MCF 10A (cell line): ENCODE results near the gene ATL2. TPM values are rescaled to one million over a fixed set of nuclear protein-coding genes. Genes with fewer than 3 reads are reported as not detected.

Source experiments
- BruUV-seq: library from RNA; stranded (reverse); fragments of 400-500 nt; replicated peaks from 2 replicates; lab custom pipeline; 2021; lab: Mats Ljungman, UMichigan
- CTCF ChIA-PET: fragments of 300-600 bp; sonication (Branson Sonifier 250); formaldehyde crosslinking; extraction: SDS; loops from one replicate; lab custom pipeline; 2021; ENCODE audit warnings: antibody characterized with exemption, inconsistent platforms; lab: Yijun Ruan, JAX
- POLR2A ChIA-PET: fragments of 300-600, 350-650 bp; sonication (Branson Sonifier 250); formaldehyde crosslinking; extraction: SDS; loops from one replicate; lab custom pipeline; 2020; ENCODE audit warnings: antibody characterized with exemption, inconsistent platforms; lab: Yijun Ruan, JAX
- DNase-seq: peaks from one replicate; pipeline ENCODE4 v3.0.0-alpha.2; 2018; ENCODE audit not compliant: unreplicated experiment
- H3K27ac Mint-ChIP-seq: one replicate; pipeline ENCODE4 v1.8.0; 2022; ENCODE audit warnings: mild to moderate bottlenecking, low read depth, mixed read lengths; ENCODE audit not compliant: unreplicated experiment
- H3K27me3 Mint-ChIP-seq: one replicate; pipeline ENCODE4 v1.8.0; 2022; ENCODE audit warnings: mixed read lengths; ENCODE audit not compliant: insufficient read depth, unreplicated experiment
- H3K36me3 Mint-ChIP-seq: one replicate; pipeline ENCODE4 v1.8.0; 2022; ENCODE audit warnings: mild to moderate bottlenecking, moderate library complexity, mixed read lengths; ENCODE audit not compliant: insufficient read depth, unreplicated experiment
- H3K4me1 Mint-ChIP-seq: one replicate; pipeline ENCODE4 v1.8.0; 2022; ENCODE audit warnings: mixed read lengths; ENCODE audit not compliant: insufficient read depth, unreplicated experiment
- H3K4me3 Mint-ChIP-seq: one replicate; pipeline ENCODE4 v1.8.0; 2022; ENCODE audit warnings: mild to moderate bottlenecking, moderate library complexity, mixed read lengths; ENCODE audit not compliant: unreplicated experiment
- H3K9me3 Mint-ChIP-seq: one replicate; pipeline ENCODE4 v1.8.0; 2022; ENCODE audit warnings: mixed read lengths; ENCODE audit not compliant: unreplicated experiment
- intact Hi-C: fragments of 100-400 bp; cut with micrococcal nuclease; formaldehyde crosslinking; loops from 2 replicates; pipeline ENCODE4 v1.14.1; 2022
- total RNA-seq: library from RNA; stranded (reverse); gene quantifications from 2 replicates; pipeline ENCODE4 v1.2.3, GENCODE V29; 2022
- TF ChIP-seq, protein P1 (sequence below): fragments of 200-600 bp; IDR thresholded peaks from one replicate; pipeline ENCODE4 v1.8.0; 2022; ENCODE audit warnings: antibody characterized with exemption, mild to moderate bottlenecking; ENCODE audit not compliant: unreplicated experiment

Gene ATL2
- total RNA-seq, 1 experiment from 2014 or later, result 54.2 TPM

DNA sequence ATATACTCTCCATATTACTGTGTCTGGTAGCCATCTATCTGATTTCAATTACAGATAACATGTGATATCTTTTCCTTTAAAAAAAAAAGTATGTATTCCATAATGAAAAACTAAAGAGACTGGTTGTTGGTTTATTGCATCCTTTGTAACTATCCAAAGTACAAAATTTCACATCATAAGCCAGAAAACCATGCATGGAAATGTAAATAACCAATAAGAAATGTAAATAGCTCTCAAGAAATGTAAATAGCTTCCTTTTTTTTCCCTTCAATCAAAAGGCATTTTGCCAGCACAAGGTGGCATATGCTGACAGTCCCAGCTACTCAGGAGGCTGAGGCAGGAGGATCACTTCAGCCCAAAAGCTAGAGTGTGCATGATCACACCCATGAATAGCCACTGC is 59.3 kb downstream of the ATL2 start:
- H3K4me3 Mint-ChIP-seq, result no peak overlapping the region
- no peaks in the 10 kb centered on the region for H3K27me3 Mint-ChIP-seq
- intact Hi-C loops, result loop anchor here (2.0 to 5.0 kb wide), 3 partner anchors 145 to 405 kb away; no protein-coding TSS in a partner anchor
- no peaks in the 10 kb centered on the region for H3K9me3 Mint-ChIP-seq
- no TSS peak for BruUV-seq
- H3K27ac Mint-ChIP-seq, result no peak overlapping the region
- DNase-seq, result no peak
- CTCF ChIA-PET, result interaction anchor here (0.6 to 5.4 kb wide), 13 partner anchors 7 to 449 kb away, joined by 3 to 78 read pairs (median 5); no protein-coding TSS in a partner anchor
- TF ChIP-seq, protein P1, sequence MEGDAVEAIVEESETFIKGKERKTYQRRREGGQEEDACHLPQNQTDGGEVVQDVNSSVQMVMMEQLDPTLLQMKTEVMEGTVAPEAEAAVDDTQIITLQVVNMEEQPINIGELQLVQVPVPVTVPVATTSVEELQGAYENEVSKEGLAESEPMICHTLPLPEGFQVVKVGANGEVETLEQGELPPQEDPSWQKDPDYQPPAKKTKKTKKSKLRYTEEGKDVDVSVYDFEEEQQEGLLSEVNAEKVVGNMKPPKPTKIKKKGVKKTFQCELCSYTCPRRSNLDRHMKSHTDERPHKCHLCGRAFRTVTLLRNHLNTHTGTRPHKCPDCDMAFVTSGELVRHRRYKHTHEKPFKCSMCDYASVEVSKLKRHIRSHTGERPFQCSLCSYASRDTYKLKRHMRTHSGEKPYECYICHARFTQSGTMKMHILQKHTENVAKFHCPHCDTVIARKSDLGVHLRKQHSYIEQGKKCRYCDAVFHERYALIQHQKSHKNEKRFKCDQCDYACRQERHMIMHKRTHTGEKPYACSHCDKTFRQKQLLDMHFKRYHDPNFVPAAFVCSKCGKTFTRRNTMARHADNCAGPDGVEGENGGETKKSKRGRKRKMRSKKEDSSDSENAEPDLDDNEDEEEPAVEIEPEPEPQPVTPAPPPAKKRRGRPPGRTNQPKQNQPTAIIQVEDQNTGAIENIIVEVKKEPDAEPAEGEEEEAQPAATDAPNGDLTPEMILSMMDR, result no peak
- H3K4me1 Mint-ChIP-seq, result no peaks in the 10 kb centered on the region
- POLR2A ChIA-PET, result interaction anchor here (2.0 to 3.6 kb wide), 2 partner anchors 58 to 191 kb away, joined by 15 to 24 read pairs; no protein-coding TSS in a partner anchor
- H3K36me3 Mint-ChIP-seq, result peaks cover 77% of the 10 kb centered on the region

GRCh38 chr2:38315707-38316333 is 61.3 kb downstream of the ATL2 start:
- peaks cover 84% of the 10 kb centered on the region for H3K36me3 Mint-ChIP-seq
- H3K27me3 Mint-ChIP-seq, result no peaks in the 10 kb centered on the region

GRCh38 chr2:38308821-38309220 is 68.3 kb downstream of the ATL2 start:
- DNase-seq, result no peak
- H3K27me3 Mint-ChIP-seq, result no peaks in the 10 kb centered on the region
- TF ChIP-seq, protein P1, result no peak
- H3K4me3 Mint-ChIP-seq, result no peak overlapping the region
- intact Hi-C loops, result no loop called here
- peaks cover 5% of the 10 kb centered on the region for H3K4me1 Mint-ChIP-seq
- H3K27ac Mint-ChIP-seq, result no peak overlapping the region
- ChIA-PET CTCF (interaction anchor here (0.5 to 0.7 kb wide), 3 partner anchors 193 to 378 kb away, joined by 3 read pairs; no protein-coding TSS in a partner anchor), POLR2A (interaction anchor here (0.6 to 1.3 kb wide), 2 partner anchors 199 to 256 kb away, joined by 3 read pairs; no protein-coding TSS in a partner anchor)
- no TSS peak for BruUV-seq
- peaks cover 88% of the 10 kb centered on the region for H3K36me3 Mint-ChIP-seq
- H3K9me3 Mint-ChIP-seq, result no peaks in the 10 kb centered on the region

More at GRCh38 chr2:38315707-38316333, 61.3 kb downstream of the ATL2 start:
- ChIA-PET CTCF (interaction anchor here (0.6 to 5.4 kb wide), 47 partner anchors 9 to 428 kb away, joined by 3 to 78 read pairs (median 4); no protein-coding TSS in a partner anchor), POLR2A (interaction anchor here (0.6 to 3.6 kb wide), 14 partner anchors 60 to 816 kb away, joined by 3 to 24 read pairs (median 3); partner anchors contain the start of gene HNRNPLL)
- peak; percentile 63 for DNase-seq
- TF ChIP-seq, protein P1, result peak; percentile 75
- Mint-ChIP-seq H3K4me1 (no peaks in the 10 kb centered on the region), H3K4me3 (no peak overlapping the region), H3K9me3 (no peaks in the 10 kb centered on the region), H3K27ac (no peak overlapping the region)
- no TSS peak for BruUV-seq
- intact Hi-C loops, result loop anchor here (1.0 to 5.0 kb wide), 6 partner anchors 61 to 406 kb away; partner anchors contain the start of gene ATL2

DNA sequence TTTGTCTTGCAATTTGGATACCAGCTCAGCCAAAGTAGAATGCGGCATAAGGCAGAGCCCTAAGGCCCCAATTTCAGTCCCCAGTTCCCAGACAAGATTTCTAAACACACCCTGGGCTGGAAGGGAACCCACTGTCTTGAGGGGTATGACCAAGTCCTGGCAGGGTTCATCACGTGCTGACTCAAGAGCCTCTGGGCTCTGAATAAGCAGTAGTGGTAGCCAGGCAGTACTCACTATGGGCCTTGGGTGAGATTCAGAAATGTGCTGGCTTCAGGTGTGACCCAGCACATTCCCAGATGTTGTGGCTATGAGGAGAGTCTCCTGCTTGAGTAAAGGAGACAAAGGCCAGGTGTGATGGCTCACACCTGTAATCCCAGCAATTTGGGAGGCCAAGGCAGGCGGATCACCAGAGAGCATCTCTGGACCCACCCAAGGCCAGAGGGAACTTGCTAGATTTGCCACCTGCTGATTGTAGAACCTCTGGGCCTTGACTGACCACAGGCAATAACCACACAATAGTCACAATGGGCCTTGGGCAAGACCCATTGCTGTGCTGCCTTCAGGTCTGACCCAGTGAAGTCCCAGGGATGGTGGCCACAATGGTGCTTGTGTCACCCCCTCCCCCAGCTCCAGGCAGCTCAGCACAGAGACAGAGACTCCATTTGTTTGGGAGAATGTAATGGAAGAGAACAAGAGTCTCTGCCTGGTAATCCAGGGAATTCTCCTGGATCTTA is 74.9 kb downstream of the ATL2 start:
- TF ChIP-seq, protein P1, result no peak
- H3K4me3 Mint-ChIP-seq, result no peak overlapping the region
- no peak overlapping the region for H3K27ac Mint-ChIP-seq
- intact Hi-C loops, result no loop called here
- no peaks in the 10 kb centered on the region for H3K9me3 Mint-ChIP-seq
- CTCF ChIA-PET, result no interaction called here
- BruUV-seq, result no TSS peak
- peaks cover 72% of the 10 kb centered on the region for H3K36me3 Mint-ChIP-seq
- H3K27me3 Mint-ChIP-seq, result no peaks in the 10 kb centered on the region
- H3K4me1 Mint-ChIP-seq, result peaks cover 14% of the 10 kb centered on the region
- POLR2A ChIA-PET, result interaction anchor here (1.5 kb wide), 1 partner anchor 9 kb away, joined by 3 read pairs; no protein-coding TSS in a partner anchor
- DNase-seq, result no peak
